Measurements from ENCODE around the gene AGMAT. TPM values are rescaled to one million over a fixed set of nuclear protein-coding genes. Genes with fewer than 3 reads are reported as not detected.

AGMAT gene
- total and polyA plus RNA-seq, 5 donors: 0.07 to 0.40 (median 0.12) TPM; not detected in 2

DNA sequence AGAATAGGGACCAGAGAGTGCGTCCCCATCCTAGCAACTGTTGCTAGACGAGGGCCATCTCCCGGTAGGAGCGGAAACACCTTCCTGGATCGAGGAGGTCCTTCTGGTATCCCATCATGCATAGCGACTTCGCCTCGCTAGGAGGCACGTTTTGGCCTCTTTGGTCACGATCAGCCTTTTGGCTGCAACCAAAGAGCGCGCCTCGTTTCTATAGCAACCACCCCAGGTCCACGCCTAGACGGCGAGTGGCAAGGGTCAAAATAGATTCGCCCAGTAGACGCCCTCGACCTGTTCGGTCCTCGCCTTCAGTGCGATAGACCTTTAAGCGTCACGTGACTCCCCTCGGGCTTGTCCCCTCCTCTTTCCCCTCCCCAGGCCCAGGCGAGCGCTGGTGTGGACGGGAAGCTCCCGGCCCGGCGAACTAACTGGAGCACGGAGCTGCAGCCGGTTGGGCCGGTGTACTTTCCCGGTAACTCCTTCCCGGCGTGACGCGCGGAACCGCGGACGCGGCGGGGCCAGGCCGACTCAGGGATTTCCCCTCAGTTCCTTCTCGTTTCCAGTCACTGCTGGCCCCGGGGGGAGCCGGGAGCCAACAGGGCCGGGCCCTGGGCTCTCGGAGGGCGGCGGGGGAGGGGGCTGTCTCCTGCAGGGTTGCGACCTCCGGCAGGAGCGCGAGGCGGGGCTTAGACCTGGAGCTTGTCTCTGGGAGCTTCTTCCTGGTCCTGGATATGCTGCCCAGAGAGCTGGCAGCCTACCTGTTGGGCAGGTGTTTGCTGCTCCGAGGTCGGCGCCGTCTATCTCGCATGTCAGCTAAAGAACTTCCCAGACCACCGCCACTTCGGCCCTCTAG is 58.1 kb downstream of the AGMAT start, which contains the start of gene DNAJC16:
TSS of gene DNAJC16 (plus strand) at position 359 of the 850 bp plus-strand sequence. CDS start 2,258 bp downstream, outside the sequence.
- Histone ChIP-seq H3K4me1 (ENCODE audit: control insufficient read depth, insufficient read depth, low read length) (peaks cover 6% of the 10 kb centered on the region), H3K4me3 (ENCODE audit: low read length) (peak within 1 kb of the TSS; percentile 84), H3K27me3 (ENCODE audit: control insufficient read depth, insufficient read depth) (no peaks in the 10 kb centered on the region), H3K27ac (ENCODE audit: low read length) (peak within 1 kb of the TSS; percentile 98), H3K9me3 (ENCODE audit: control insufficient read depth, low read length) (no peaks in the 10 kb centered on the region)
- DNase-seq (peak; percentile 99), ATAC-seq (peak; percentile 75 to 76)
- intact Hi-C loops (cut with DNase I): no loop called here
- WGBS: under 1% methylated on average over 65 of the region's 65 CpGs

DNA sequence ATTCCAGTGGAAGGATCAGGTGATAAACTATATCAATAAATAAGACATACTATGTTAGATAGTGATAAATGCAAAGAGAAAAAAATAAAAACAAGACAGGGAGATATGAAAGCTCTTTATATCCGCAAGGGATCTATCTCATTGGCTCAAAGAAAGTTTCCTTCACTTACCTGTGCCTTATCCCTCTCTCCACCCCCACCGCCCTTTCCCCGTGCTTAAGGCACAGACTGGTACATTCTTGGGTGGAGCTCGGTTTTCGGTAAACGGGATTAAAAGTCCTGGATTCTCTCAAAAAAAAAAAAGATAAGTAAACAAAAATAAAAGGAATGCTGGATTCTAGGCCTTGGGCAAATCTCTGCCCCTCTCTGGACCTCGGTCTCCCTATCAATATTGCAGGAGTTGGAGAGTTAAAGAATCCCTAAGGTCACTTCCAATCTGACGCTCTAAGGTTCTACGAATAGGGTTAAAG is 58.8 kb downstream of the AGMAT start:
- Histone ChIP-seq H3K9me3 (ENCODE audit: control insufficient read depth, low read length) (no peaks in the 10 kb centered on the region), H3K4me3 (ENCODE audit: low read length) (peak overlapping the region; percentile 30), H3K27me3 (ENCODE audit: control insufficient read depth, insufficient read depth) (no peaks in the 10 kb centered on the region), H3K27ac (ENCODE audit: low read length) (peak overlapping the region; percentile 43), H3K4me1 (ENCODE audit: control insufficient read depth, insufficient read depth, low read length) (peaks cover 6% of the 10 kb centered on the region)
- DNase-seq (peak in 2 of 3 donors; percentile 27 to 66), ATAC-seq (no peak)
- WGBS: 10% methylated on average over 9 of the region's 9 CpGs
- intact Hi-C loops (cut with DNase I): no loop called here

- WGBS: 2% methylated on average over 40 of the region's 40 CpGs
- H3K27me3 ChIP-seq (ENCODE audit: control insufficient read depth, insufficient read depth): no peaks in the 10 kb centered on the region
- DNase-seq: no peak
- intact Hi-C loops (cut with DNase I): no loop called here
- peaks cover 6% of the 10 kb centered on the region for H3K4me1 ChIP-seq (ENCODE audit: control insufficient read depth, insufficient read depth, low read length)
- no peaks in the 10 kb centered on the region for H3K9me3 ChIP-seq (ENCODE audit: control insufficient read depth, low read length)
- H3K27ac ChIP-seq (ENCODE audit: low read length): peak overlapping the region; percentile 98
- peak overlapping the region; percentile 80 for H3K4me3 ChIP-seq (ENCODE audit: low read length)
- ATAC-seq: peak; percentile 79 to 84
Observed at GRCh38 chr1:15525050-15526020, 59.5 kb downstream of the AGMAT start.

GRCh38 chr1:15524283-15525049 is 60.4 kb downstream of the AGMAT start:
- whole genome bisulfite sequencing: 1% methylated on average over 88 of the region's 88 CpGs
- peaks cover 6% of the 10 kb centered on the region for H3K4me1 ChIP-seq (ENCODE audit: control insufficient read depth, insufficient read depth, low read length)
- peak; percentile 79 to 83 for ATAC-seq

GRCh38 chr1:15524021-15524282 is 60.9 kb downstream of the AGMAT start, which contains the start of gene CASP9:
Gene CASP9, minus strand, starts transcription at chr1:15524215. Its CDS starts 15 bp downstream, at chr1:15524200.
- Histone ChIP-seq H3K4me1 (ENCODE audit: control insufficient read depth, insufficient read depth, low read length) (peaks cover 6% of the 10 kb centered on the region), H3K9me3 (ENCODE audit: control insufficient read depth, low read length) (no peaks in the 10 kb centered on the region), H3K27ac (ENCODE audit: low read length) (peak within 1 kb of the TSS; percentile 99), H3K4me3 (ENCODE audit: low read length) (peak within 1 kb of the TSS; percentile 94), H3K27me3 (ENCODE audit: control insufficient read depth, insufficient read depth) (no peaks in the 10 kb centered on the region)
- intact Hi-C loops (cut with DNase I): no loop called here
- WGBS: under 1% methylated on average over 27 of the region's 27 CpGs
- DNase-seq (no peak), ATAC-seq (no peak)

More at GRCh38 chr1:15524283-15525049, 60.4 kb downstream of the AGMAT start:
- H3K4me3 ChIP-seq (ENCODE audit: low read length): peak overlapping the region; percentile 94
- no peaks in the 10 kb centered on the region for H3K9me3 ChIP-seq (ENCODE audit: control insufficient read depth, low read length)
- H3K27ac ChIP-seq (ENCODE audit: low read length): peak overlapping the region; percentile 99
- no peaks in the 10 kb centered on the region for H3K27me3 ChIP-seq (ENCODE audit: control insufficient read depth, insufficient read depth)
- intact Hi-C loops (cut with DNase I): no loop called here
- peak; percentile 100 for DNase-seq

DNA sequence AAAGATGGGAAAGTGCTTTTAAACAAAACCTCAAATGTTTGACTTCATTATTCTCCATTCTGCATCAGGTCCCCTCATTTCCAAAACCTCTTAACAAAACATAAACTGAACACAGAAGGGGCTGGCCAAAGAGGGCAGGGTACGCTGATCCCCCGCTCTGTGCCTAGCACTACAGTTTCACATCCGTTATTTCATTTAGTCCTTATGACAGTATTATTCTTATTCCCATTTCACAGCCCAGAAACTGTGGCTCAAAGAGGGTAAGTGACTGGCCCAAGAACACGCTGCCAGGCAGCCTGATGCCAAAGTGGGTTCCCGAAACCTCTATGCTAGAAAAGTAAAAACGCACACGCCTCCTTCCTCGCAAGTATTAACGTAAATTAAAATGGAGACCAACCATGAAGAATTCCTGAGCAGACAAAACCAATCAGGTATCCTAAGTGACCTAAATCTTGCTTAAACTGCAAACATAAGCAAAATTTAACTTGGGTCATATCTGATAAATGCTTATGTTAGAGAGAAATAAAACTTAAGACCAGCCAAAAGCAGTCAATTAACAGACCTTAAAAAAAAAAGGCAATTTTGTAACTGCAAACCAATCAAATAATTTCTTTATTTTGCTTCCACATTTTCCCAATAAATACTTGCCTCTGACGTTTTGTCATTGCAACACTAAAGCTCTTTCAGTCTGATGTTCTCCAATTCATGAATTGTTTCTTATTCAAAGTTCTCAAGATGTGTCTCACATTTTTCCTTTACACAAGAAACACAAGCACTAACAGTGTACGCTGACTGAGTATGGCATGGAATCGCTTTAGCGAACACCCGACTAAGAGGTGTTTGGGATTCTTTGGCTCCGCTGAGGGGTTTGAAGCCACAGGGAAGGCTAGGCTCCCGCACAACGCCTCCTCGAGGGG is 61.5 kb downstream of the AGMAT start:
- WGBS: 41% methylated on average over 18 of the region's 18 CpGs
- H3K4me3 ChIP-seq (ENCODE audit: low read length): peak overlapping the region; percentile 94
- no peaks in the 10 kb centered on the region for H3K9me3 ChIP-seq (ENCODE audit: control insufficient read depth, low read length)
- peak overlapping the region; percentile 81 for H3K27ac ChIP-seq (ENCODE audit: low read length)
- H3K4me1 ChIP-seq (ENCODE audit: control insufficient read depth, insufficient read depth, low read length): peaks cover 6% of the 10 kb centered on the region
- ATAC-seq: no peak
- intact Hi-C loops (cut with DNase I): no loop called here
- DNase-seq: no peak
- H3K27me3 ChIP-seq (ENCODE audit: control insufficient read depth, insufficient read depth): no peaks in the 10 kb centered on the region

DNA sequence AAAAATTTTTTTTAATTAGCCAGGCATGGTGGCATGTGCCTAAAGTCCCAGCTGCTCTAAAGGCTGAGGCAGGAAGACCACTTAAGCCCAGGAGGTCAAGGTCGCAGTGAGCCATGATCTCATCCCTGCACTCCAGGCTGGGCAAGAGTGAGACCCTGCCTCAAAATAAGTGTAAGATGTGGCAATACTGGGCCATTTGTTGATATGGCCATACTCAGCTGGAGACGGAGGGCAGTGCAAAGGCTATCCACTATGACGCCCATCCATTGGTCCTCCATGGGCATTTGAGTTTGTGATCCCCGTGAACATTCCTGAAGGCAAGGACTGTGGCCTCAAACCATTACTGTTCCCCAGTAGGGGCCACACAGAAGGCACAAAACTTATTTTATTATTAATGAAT is 62.3 kb downstream of the AGMAT start:
- ATAC-seq: no peak
- Histone ChIP-seq H3K4me3 (ENCODE audit: low read length) (no peak overlapping the region), H3K9me3 (ENCODE audit: control insufficient read depth, low read length) (no peaks in the 10 kb centered on the region), H3K27ac (ENCODE audit: low read length) (no peak overlapping the region), H3K4me1 (ENCODE audit: control insufficient read depth, insufficient read depth, low read length) (peaks cover 6% of the 10 kb centered on the region), H3K27me3 (ENCODE audit: control insufficient read depth, insufficient read depth) (no peaks in the 10 kb centered on the region)
- WGBS: 98% methylated on average over 4 of the region's 4 CpGs
- DNase-seq: no peak
- intact Hi-C loops (cut with DNase I): no loop called here

Other genes starting within 250 kb of the AGMAT start
- gene EFHD2, start 175.2 kb downstream of the AGMAT start, total RNA-seq: 10 to 100 TPM; 10.8 to 17.7 (median 14.0) TPM
- 12.9 TPM for gene EFHD2, start 175.2 kb downstream of the AGMAT start, polyA plus RNA-seq
- gene CTRC, start 146.6 kb downstream of the AGMAT start, total RNA-seq: 1 to 10 TPM in 1 of 4 donors, not detected in 3; 1.1 TPM
- gene CTRC, start 146.6 kb downstream of the AGMAT start, polyA plus RNA-seq: not detected
- not detected for gene CELA2A, start 128.3 kb downstream of the AGMAT start, total RNA-seq
- gene CELA2A, start 128.3 kb downstream of the AGMAT start, polyA plus RNA-seq: not detected
- gene CELA2B, start 108.9 kb downstream of the AGMAT start, total RNA-seq: not detected
- not detected for gene CELA2B, start 108.9 kb downstream of the AGMAT start, polyA plus RNA-seq
- 10 to 100 TPM in 3 of 4 donors, 1 to 10 TPM in 1; 8.1 to 14.2 (median 13.1) TPM for gene CASP9, start 60.8 kb downstream of the AGMAT start, total RNA-seq
- 12.8 TPM for gene CASP9, start 60.8 kb downstream of the AGMAT start, polyA plus RNA-seq
- gene DNAJC16, start 58.2 kb downstream of the AGMAT start, total RNA-seq: 10 to 100 TPM; 16.2 to 22.6 (median 18.7) TPM
- gene DNAJC16, start 58.2 kb downstream of the AGMAT start, polyA plus RNA-seq: 5.4 TPM
- 10 to 100 TPM; 23.1 to 27.0 (median 25.4) TPM for gene DDI2, start 32.4 kb upstream of the AGMAT start, total RNA-seq
- gene DDI2, start 32.4 kb upstream of the AGMAT start, polyA plus RNA-seq: 9.8 TPM
- gene PLEKHM2, start 99.3 kb upstream of the AGMAT start, total RNA-seq: 10 to 100 TPM; 72.1 to 85.1 (median 76.1) TPM
- 71.8 TPM for gene PLEKHM2, start 99.3 kb upstream of the AGMAT start, polyA plus RNA-seq
- 1 to 10 TPM; 3.0 to 4.4 (median 3.3) TPM for gene SLC25A34, start 151.2 kb upstream of the AGMAT start, total RNA-seq
- 8.1 TPM for gene SLC25A34, start 151.2 kb upstream of the AGMAT start, polyA plus RNA-seq
- gene TMEM82, start 157.4 kb upstream of the AGMAT start, total RNA-seq: not detected
- not detected for gene TMEM82, start 157.4 kb upstream of the AGMAT start, polyA plus RNA-seq
- 100 to 1,000 TPM in 1 of 4 donors, 10 to 100 TPM in 3; 83.6 to 112 (median 94.6) TPM for gene FBLIM1, start 173.7 kb upstream of the AGMAT start, total RNA-seq
- gene FBLIM1, start 173.7 kb upstream of the AGMAT start, polyA plus RNA-seq: 95.0 TPM
- gene UQCRHL, start 222.6 kb upstream of the AGMAT start, total RNA-seq: 1 to 10 TPM; 3.3 to 4.0 (median 3.5) TPM
- 11.7 TPM for gene UQCRHL, start 222.6 kb upstream of the AGMAT start, polyA plus RNA-seq